GM12892 (cell line): ENCODE data around the gene IGSF10.

ENCODE experiments used
- POLR2A ChIP-seq: IDR thresholded peaks from 2 replicates; pipeline ENCODE4 v1.6.1; 2011; ENCODE audit warnings: low read depth, low read length, control low read depth
- POLR2AphosphoS5 ChIP-seq: IDR thresholded peaks from 2 replicates; pipeline ENCODE4 v1.6.1; 2011; ENCODE audit warnings: low read depth, low read length, control low read depth
- TAF1 ChIP-seq: IDR thresholded peaks from 2 replicates; pipeline ENCODE4 v1.6.1; 2011; ENCODE audit warnings: low read depth, mild to moderate bottlenecking, control low read depth, low read length, borderline replicate concordance

DNA sequence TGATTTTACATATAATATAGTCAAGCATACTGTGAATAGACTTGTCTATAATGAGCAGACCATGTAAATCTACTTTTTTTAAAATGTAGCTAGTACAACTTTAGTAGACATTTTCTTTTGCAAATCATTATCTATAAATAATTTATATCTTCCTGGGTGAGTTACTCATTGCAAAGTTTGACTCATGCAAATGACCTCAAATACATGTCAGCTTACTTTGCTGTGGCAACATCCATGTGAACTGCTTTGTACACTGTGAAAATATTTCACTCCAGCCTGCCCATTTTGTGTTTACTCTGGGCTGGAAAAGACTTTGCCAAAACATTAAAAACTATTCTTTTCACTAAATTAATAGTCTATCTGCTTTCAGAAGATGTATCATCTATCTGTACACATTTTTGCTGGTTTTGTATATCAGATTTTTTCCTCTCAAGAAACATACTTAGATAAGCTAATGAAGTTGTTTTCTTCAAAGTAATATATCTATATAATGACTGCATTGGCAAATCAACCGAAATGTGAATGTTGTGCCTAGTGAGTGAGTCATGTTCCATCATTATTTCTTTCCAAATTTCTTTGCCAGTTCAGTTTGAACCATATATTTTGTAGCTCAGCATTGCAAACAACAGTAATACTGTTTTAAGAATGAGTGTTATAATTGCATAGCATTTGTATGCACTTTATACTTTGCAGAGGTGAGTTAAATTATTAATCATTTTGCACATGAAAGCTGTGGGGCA, 26.5 kb downstream of the IGSF10 start:
- TF ChIP-seq TAF1, result no peak
- TF ChIP-seq POLR2AphosphoS5, result no peak
- no peak for TF ChIP-seq POLR2A
